Mucosa of descending colon (tissue), 3 donors: ENCODE measurements around the gene FHDC1. TPM values are rescaled to one million over a fixed set of nuclear protein-coding genes. Genes with fewer than 3 reads are reported as not detected.

Experiments
- ATAC-seq: fragments of 200-7000 bp; cut with Tn5 transposase; one replicate; pipeline ENCODE4 v1.9.1; 2020; ENCODE audit warnings: mild to moderate bottlenecking, moderate library complexity
- DNase-seq, 3 donors: peaks; one replicate each; pipeline ENCODE4 v3.0.0-alpha.2; 2020
- H3K36me3 ChIP-seq: fragments of 200-600 bp; one replicate; pipeline ENCODE4 v1.8.0; 2021; ENCODE audit warnings: low read depth, mild to moderate bottlenecking
- H3K4me1 ChIP-seq: fragments of 200-600 bp; one replicate; pipeline ENCODE4 v1.8.0; 2021; ENCODE audit warnings: low read depth, mild to moderate bottlenecking
- H3K4me3 ChIP-seq: fragments of 200-600 bp; one replicate; pipeline ENCODE4 v1.8.0; 2021; ENCODE audit warnings: mild to moderate bottlenecking
- H3K9me3 ChIP-seq: fragments of 200-600 bp; one replicate; pipeline ENCODE4 v1.8.0; 2021; ENCODE audit warnings: mild to moderate bottlenecking
- intact Hi-C, 2 donors: fragments of 100-400 bp; cut with DNase I in 1 of 2; cut with micrococcal nuclease in 1 of 2; formaldehyde crosslinking; loops; one replicate each; pipeline versions ENCODE4 v1.11.0 to v1.11.1; 2022; cut with DNase I, micrococcal nuclease
- total RNA-seq, 3 donors: library from RNA; stranded (reverse); fragmentation: NEBNext Ultra II Directional in 2 of 3; extraction: Animal tissue kit (Norgen Biotek cat#: 25700) in 2 of 3; gene quantifications; one replicate each; pipeline versions ENCODE4 v1.2.1 to v1.2.4, GENCODE V29; 2021 to 2023
- TF ChIP-seq, protein P1 (sequence below): fragments of 200-600 bp; IDR thresholded peaks from one replicate; pipeline ENCODE4 v1.8.0; 2022; ENCODE audit warnings: antibody characterized with exemption, mild to moderate bottlenecking
- donor health status: DM: no; HTN: no; CAD: no; lungs with moderate emphysema.
- donor health status: DM: no; HTN: no; CAD: no.
- donor health status: DM: no; HTN: yes; CAD: no.

FHDC1 gene
- total RNA-seq, 3 donors from 2014 or later, result 8.8 to 16.1 (median 14.1) TPM

DNA sequence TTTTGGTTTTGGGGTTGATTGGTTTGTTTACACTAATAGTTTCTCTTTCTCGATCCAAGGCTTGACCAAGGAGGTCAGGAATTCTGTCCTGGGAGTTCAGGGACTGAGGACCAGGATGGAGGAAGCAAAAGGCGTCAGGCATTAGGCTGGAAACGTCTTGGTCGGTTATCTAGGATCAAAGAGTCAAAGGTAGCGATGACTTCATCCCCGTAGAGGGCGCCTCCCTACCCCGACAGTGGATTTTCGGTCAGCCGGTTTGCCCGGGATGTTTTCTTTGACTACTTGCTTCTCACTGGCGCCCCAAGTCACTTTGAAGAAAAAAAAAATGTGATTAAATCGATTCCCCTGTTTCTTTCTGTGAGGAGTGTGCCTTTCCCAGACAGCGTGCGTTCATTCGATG, 980 bp upstream of the FHDC1 start:
- DNase-seq, result peak; percentile 63 to 73 (median 70)
- ATAC-seq, result peak; percentile 44
- TF ChIP-seq, protein P1, sequence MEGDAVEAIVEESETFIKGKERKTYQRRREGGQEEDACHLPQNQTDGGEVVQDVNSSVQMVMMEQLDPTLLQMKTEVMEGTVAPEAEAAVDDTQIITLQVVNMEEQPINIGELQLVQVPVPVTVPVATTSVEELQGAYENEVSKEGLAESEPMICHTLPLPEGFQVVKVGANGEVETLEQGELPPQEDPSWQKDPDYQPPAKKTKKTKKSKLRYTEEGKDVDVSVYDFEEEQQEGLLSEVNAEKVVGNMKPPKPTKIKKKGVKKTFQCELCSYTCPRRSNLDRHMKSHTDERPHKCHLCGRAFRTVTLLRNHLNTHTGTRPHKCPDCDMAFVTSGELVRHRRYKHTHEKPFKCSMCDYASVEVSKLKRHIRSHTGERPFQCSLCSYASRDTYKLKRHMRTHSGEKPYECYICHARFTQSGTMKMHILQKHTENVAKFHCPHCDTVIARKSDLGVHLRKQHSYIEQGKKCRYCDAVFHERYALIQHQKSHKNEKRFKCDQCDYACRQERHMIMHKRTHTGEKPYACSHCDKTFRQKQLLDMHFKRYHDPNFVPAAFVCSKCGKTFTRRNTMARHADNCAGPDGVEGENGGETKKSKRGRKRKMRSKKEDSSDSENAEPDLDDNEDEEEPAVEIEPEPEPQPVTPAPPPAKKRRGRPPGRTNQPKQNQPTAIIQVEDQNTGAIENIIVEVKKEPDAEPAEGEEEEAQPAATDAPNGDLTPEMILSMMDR, result no peak

GRCh38 chr4:152936446-152937335, 568 bp downstream of the FHDC1 start:
- TF ChIP-seq, protein P1, result no peak
- Histone ChIP-seq H3K9me3 (no peaks in the 10 kb centered on the region), H3K4me3 (peak overlapping the region; percentile 48), H3K4me1 (peaks cover 4% of the 10 kb centered on the region), H3K36me3 (no peaks in the 10 kb centered on the region)
- DNase-seq, result peak; percentile 56 to 77 (median 70)
- intact Hi-C loops, result no loop called here
- ATAC-seq, result peak; percentile 53

More for the DNA sequence above, 980 bp upstream of the FHDC1 start:
- intact Hi-C loops, result no loop called here
- Histone ChIP-seq H3K36me3 (no peaks in the 10 kb centered on the region), H3K4me1 (peaks cover 4% of the 10 kb centered on the region), H3K9me3 (no peaks in the 10 kb centered on the region), H3K4me3 (no peak overlapping the region)

DNA sequence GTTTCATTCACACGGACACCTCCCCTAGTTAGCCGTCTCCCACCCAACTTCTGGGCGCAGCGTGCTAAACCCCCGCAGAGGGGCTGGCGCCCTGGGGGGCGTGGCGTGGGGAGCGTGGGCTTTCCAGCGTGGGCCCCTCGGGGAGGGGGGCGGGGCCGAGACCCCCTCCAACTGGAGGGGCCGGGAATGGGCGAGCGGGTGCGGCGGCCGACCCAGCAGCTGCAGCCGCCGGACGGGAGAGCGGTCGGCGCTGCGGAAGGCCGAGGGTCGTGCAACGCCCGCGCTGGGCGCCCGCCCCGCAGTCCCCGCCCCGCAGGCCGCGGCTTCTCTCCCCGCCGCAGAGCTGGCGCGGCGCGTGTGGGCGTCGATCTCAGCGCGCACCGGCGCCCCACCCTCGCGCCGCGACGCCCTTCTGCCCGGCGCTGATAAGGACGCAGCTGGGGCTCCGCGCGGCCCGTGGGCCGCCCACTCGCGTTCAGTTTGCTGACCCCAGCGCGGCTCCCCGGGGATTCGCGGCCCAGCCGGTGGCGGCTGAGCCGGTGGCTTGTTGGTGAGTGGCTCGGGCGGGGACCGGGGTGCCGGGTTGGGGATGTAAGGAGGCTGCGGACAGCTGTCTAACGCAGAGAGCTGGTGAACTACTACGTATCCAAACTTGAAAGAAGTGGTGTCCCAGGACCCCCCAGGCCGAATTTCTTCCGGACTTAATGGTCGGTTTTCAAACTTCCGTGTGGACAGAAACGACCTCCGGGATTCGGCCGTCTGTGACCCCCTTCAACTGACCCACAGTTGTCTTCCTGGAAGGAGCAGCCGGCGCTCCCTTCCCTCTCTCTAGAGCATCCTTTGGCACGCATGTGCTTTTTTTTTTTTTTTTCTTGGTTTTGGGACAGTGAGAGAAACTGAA, 1.5 kb downstream of the FHDC1 start:
- intact Hi-C loops, result no loop called here
- TF ChIP-seq, protein P1, result no peak
- ATAC-seq, result peak; percentile 70
- H3K4me1 ChIP-seq, result peaks cover 4% of the 10 kb centered on the region
- H3K36me3 ChIP-seq, result no peaks in the 10 kb centered on the region
- peak overlapping the region; percentile 48 for H3K4me3 ChIP-seq
- peak; percentile 62 to 75 (median 66) for DNase-seq
- H3K9me3 ChIP-seq, result no peaks in the 10 kb centered on the region

DNA sequence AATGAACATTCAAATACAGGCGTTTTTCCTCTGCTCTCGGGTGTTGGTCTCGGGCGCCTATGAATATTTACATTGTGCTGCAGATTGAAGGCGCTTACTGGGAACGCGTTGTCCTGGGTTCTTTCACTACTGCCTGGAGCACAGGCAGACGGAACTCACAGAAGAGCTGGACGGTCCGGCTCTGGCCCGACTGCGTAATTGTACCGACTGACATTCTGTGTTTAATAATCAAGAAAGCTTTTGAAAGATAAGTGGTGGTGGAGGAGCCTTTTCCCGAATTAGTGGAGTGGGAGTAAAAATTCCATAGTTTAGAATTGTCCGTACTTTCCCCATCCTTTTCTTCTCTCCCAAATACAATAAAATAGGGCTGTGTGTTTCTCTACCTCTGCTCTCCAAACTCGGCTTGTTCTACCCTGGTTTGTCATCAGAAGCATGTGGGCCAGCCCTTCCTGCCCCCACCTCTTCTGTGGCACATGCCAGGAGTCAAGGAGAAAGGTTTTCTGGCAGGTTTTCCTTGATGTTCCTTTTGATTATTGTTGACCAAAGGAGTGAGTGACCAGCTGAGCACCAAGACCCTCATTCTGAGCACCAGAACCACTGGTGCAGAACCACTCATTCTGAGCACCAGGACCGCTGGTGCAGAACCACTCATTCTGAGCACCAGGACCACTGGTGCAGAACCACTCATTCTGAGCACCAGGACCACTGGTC, 2.3 kb downstream of the FHDC1 start:
- Histone ChIP-seq H3K4me3 (peak overlapping the region; percentile 48), H3K9me3 (no peaks in the 10 kb centered on the region), H3K4me1 (peaks cover 4% of the 10 kb centered on the region), H3K36me3 (no peaks in the 10 kb centered on the region)
- intact Hi-C loops, result no loop called here
- ATAC-seq (no peak), DNase-seq (peak in 1 of 3 donors; percentile 23)
- TF ChIP-seq, protein P1, result no peak

- no peaks in the 10 kb centered on the region for H3K9me3 ChIP-seq
- intact Hi-C loops, result no loop called here
- peaks cover 10% of the 10 kb centered on the region for H3K4me1 ChIP-seq
- H3K4me3 ChIP-seq, result no peak overlapping the region
- DNase-seq, result no peak
- H3K36me3 ChIP-seq, result no peaks in the 10 kb centered on the region
- TF ChIP-seq, protein P1, result no peak
- no peak for ATAC-seq
These were observed 3.5 kb downstream of the FHDC1 start for GRCh38 chr4:152939621-152940020.
